Activated CD4-positive, CD25-positive, alpha-beta regulatory T cell treated with anti-CD3 and anti-CD28 coated beads, Interleukin-2, amount 50 U/mL, for 16 hours (primary cell): ENCODE results near the gene RIMKLB.
"Not testable (repeated sequence)": the region's sequence is repeated elsewhere in the genome, so short reads cannot be mapped to it uniquely, and the experiment has no call there.

Source experiments
- DNase-seq: peaks from one replicate; pipeline ENCODE4 v3.0.0-alpha.2; 2020; ENCODE audit warnings: low read depth, low spot score

The RIMKLB gene

DNA sequence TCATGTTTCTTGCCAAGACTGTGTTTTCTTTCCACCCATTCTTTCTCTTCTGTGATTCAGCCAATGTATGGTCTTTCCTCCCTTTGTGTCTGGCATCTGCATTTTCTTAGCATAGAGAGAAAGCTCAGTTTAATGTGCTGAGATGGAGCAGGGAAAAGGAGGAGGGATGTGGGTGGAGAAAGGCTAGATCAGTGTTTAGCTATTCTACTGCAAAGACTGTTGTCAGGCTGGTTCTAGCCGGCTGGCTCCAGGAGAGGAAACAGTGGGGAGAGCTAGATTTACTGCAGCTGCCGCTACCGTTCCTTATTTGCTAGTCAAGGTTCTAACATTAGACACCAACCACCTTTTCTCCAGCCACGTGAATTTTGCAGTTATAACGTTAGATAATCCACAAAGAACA, 5.2 kb upstream of the RIMKLB start:
- no peak for DNase-seq

DNA sequence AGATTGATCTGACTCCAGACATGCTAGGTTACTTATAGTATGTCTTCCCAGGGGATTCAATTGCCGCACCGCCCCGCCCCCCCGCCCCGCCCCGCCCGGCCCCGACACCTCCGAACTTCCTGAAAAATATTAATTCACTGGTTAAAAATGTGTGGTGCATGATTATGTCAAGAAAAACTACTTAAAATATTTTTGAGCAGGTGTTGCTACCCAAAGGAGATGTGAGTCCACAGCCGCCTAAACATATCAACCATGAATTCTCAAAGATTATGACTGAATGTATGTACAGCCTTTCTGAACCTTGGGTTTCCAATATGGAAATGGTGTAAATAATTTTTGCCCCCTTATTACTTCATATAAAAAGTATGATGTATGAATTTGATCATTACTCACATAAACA, 2.7 kb upstream of the RIMKLB start:
- DNase-seq = no peak

DNA sequence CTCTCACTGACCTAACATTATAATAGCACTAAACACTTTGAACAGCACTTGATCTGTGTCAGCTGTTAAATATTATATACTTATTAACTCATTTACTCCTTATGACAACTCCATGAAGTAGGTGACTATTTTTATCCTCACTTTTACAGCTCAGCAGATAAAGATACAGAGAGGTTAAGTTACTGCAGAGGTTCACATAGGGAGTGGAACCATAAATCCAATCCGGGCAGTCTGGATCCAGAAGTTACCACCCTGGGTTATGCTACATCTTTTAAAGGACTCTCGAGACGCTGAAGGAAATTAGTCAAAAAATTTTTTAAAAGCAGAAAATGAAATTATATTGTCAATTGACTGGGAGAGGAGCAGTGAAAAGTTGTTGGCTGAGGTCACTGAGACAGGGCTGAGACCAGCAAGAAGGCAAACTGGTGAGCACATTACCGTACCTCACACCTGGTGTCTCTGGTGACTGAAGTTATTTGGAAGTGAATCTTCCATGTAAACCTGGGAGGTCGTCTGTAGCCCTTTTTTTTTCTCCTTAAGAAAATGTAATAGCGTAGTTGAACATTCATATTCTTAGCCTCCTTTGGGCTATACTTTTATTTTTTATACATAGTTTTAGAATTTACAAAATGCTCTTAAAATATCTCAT, 1.2 kb upstream of the RIMKLB start:
- no peak for DNase-seq

DNA sequence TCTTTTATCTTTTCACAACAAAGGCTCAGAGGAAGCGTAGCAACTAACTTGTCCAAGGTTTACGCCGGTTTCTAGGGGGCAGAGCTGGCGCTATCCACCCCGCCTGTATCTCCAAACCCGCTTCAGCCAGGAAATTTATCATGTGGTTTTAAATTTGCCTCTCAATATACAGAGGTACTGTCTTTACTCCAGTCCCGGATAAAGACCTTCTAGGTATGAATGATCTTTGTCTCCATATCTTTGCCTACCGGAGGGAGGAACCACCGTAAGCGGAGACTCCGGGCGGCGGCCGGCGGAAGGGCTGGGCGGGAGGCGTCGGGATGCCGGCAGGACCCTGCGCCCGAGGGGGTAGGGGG, 693 bp upstream of the RIMKLB start:
- no peak for DNase-seq

DNA sequence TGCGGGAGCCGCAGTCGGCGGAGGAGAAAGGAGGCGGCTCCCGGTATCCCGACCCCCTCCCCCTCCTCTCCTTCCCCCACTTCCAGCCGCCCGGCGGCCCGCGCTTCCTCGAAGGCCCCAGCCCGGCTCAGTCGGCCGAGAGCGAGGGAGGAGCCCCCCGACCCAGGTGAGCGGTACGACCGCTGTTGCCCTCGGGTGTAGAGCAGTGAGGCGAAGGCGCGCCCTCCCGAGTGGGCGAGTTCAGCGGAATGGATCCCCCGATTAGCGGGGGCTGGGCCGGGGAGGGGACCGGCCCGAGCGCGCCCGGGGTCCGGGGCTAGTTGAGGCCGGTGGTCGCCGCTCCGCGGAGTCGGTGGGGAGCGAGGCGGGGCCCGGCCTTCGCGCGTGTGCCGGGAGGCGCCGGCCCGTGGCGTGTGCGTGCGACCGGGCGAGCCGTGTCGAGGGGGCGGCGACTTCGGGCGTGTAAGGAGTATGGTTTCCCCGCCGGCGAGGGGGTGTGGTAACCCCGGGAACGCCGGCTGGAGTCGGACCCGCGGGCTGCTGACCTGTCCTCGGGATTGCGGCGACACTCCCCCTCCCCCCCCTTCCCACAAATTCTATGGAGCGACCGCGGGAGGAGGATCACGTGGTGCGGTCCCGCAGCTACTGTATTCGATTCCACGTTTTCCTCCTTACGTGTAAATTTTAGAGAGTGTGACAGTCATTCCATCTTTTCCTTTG, 501 bp downstream of the RIMKLB start:
- peak; percentile 6 for DNase-seq

DNA sequence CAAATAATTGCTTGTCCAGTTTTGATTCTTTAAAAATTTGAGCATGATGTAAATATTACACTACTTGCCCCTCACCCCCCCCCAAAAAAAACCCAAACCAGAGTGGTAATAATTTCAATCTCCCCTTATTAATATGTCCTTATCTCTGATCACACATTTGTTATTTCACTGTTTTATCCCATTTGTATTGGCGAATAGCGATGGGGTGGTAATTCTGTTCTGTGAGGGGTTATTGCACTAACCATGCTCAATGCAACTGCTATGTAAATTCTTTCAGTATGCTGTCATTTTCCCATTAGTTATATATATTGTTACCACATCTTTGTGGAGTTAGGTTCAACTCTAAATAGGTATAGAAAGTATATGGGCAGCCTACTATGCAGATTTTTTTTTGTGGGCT, 1.1 kb downstream of the RIMKLB start:
- no peak for DNase-seq

DNA sequence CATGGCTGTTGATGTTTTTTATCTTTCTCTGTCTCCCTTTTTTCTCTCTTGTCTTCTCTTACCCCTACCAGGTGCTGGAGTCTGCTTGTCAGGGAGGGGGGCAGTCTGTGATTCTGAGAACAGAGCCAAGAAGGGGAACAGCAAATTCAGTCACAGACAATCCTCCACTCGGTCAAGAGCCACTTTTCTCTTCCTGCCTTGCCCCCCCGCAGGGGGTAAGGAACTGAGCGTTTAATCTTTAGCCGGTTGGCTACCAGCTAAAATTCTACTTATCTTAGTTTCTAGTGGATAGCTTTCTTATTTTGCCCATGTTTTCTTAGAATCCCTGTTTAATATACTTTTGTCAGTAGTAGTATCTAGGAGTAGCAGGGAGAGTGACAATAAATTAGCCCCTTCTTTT, 1.9 kb downstream of the RIMKLB start:
- DNase-seq = no peak

DNA sequence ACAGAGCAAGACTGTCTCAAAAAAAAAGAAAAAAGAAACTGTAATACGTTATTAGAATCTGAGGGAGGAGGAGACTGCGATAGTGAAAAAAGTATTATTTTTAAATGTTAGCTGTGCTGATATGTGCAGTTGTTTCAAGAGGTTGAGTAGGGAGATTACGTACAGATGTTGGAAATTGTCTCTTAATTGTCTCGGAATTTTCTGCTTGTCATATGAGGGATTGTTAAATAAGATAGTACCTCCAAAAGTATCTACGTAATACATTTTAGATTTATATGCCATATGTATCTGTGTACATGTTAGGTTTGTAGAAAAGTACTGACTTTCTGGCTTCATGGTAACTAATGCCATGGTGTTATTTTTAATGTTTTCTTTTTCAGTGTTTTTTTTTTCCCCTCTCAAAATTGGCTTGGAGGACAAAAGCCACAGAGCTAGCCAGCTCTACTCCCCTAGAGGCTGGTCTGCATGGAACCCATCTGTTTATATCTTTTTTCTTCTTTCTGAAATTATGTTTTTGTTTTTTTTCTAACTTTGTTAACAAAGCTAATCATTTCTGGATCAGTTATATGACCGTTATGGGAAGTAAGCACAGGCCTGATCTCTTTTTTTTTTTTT, 3.4 kb downstream of the RIMKLB start:
- no peak for DNase-seq

DNA sequence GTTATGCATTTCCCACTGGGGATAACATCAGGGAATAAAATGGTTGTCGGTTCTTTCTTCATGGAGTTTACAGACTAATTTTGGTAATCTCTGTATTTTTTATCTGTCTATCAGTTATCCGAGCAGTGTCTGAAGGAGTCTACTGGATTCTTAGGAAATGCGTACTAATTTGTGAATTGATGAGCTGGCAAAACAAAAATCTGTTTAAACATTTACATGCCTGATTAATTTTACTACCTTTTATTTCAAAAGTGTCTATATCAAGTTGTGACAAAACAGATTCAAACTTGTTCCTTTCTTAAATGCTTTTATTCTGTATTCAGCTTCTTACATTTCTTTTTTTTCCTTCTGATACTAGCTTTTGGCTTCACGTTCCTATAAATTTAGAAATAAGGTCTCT, 4.4 kb downstream of the RIMKLB start:
- DNase-seq = no peak

DNA sequence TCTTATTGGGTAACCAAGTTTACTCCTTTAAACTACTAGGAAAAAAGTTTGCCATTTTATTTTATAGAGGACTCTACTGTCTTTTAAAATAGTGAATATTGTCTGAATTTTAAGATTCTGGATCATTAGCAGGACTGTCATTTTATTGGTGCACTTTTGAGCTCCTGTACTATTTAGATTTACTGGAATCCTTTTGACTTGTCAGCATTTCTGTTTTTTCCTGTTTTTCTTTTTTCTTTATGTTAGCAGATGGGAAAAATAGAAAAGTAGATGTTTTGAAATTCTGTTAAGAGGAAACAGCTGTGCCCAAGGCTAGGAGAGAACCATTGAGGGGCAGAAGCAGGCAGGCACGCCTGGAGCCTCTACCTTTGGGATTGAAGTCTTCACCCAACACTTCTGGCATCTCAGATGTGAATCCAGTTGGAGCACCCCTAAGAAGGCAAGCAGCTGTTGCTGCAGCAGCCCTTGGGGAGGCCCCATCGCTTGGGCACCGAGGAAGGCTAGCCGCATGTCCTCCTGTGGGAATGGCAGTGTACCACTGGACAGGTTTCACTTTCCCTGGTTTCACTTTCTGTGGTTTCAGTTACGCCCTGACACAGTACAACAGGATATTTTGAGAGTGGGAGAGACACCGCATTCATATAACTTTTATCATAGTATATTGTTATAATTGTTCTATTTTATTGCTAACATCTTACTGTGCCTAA, 11.5 kb downstream of the RIMKLB start:
- no peak for DNase-seq

DNA sequence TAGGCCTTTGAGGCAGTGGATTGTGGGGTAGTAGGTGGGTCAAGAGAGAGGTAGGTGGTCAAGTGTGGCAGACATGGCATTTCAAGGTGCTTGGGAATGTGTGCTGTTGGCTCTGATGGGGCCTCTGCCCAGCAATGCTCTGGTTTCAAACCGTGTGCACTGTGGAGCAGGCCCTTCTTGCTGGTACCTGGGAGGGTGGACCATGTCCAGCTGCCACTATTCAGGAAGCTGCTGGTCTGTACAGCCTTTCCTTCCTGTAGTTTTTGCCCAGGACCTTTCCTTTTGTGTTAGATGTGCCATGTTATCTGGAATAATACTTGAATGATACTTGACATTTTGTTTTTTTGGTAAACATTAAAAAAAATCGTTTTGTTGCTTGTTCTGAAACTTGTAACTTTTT, 14.8 kb downstream of the RIMKLB start:
- DNase-seq = no peak

DNA sequence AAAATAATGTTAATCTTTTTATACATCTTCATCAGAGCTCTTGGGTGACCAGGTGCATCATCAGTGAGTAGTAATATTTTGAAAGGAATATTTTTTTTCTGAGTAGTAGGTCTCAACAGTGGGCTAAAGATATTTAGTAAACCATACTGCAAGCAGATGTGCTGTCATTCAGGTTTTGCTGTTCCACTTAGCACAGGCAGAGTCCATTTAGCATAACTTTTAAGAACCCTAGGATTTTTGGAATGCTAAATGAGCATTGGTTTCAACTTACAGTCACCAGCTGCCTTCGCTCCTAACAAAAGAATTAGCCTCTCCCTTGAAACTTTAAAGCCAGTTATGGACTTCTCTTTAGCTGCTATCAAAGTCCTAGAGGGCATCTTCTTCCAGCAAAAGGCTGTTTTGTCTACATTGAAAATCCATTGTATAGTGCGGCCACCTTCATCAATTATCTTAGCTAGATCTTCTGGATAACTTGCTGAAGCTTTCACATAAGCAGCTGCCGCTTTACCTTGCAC, 24.6 kb downstream of the RIMKLB start:
- no peak for DNase-seq

DNA sequence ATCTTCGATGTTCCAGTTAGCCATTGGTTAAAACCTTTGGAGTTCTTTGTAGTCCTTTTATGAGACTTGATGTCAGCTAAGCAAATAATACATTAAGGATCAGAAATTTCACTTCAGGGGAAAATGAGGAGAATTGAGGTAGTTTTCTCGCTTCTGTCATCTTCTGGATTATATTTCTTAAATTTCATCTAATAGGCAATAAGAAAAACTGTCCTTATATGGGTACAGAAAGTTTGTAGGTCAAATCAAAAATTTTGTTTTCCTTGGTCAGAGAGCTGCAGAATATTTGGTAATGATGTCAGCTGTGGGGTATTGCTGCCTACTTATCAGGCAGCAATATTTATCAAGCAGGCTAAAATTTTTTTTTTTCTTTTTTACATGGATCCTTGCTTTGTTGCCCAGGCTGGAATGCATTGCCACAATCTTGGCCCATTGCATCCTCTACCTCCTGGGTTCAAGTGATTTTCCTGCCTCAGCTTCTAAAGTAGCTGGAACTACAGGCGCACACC, 37.1 kb downstream of the RIMKLB start:
- no peak for DNase-seq

DNA sequence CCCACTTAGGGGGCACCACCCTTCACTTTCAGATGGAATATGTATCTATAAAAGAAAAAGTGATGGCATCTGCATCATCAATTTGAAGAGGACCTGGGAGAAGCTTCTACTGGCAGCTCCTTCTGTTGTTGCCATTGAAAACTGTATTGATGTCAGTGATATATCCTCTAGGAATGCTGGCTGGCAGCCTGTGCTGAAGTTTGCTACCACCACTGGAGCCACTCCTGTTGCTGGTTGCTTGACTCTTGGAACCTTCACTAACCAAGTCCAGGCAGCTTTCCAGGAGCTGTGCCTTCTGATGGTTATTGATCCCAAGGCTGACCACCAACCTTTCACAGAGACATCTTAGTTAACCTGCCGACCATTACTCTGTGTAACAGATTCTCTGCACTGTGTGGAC, 44.7 kb downstream of the RIMKLB start:
- DNase-seq = no peak

DNA sequence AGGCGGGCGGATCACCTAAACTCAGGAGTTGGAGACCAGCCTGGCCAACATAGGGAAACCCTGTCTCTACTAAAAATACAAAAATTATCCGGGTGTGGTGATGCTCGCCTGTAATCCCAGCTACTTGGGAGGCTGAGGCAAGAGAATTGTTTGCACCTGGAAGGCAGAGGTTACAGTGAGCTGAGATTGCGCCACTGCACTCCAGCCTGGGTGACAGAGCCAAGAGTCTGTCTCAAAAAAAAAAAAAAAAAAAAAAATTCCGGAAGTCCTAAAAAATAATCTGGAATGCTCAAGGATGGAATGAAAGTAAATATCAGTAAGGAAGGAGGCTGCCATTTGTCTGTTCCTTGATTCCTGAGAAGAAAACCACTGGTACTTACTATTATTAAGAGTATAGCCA, 45.3 kb downstream of the RIMKLB start:
- not testable (repeated sequence) for DNase-seq

DNA sequence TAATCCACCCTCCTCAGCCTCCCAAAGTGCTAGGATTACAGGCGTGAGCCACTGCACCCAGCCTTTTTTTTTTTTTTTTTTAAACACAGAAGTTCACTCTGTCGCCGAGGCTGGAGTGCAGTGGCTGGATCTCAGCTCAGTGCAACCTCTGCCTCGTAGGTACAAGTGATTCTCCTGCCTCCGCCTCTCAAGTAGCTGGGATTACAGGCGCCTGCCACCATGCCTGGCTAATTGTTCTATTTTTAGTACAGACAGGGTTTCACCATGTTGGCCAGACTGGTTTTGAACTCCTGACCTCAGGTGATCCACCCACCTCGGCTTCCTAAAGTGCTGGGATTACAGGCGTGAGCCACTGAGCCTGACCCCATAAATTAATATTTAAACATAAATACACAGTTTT, 47.8 kb downstream of the RIMKLB start:
- not testable (repeated sequence) for DNase-seq

DNA sequence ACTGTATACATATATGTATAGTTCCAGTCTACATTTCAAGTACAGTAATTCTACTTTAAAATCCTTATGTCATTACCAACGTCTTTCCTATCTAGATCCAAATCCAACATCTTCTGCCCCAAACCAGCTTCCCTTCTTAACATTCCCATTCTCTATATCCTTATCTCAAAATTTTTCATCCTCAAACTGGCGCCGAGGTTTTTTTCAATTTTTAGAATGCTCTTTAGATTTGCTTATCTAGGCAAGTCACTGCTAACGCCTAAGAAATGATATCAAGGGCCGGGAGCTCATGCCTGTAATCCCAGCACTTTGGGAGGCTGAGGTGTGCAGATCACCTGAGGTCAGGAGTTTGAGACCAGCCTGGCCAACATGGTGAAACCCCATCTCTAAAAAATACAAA, 48.3 kb downstream of the RIMKLB start:
- no peak for DNase-seq

DNA sequence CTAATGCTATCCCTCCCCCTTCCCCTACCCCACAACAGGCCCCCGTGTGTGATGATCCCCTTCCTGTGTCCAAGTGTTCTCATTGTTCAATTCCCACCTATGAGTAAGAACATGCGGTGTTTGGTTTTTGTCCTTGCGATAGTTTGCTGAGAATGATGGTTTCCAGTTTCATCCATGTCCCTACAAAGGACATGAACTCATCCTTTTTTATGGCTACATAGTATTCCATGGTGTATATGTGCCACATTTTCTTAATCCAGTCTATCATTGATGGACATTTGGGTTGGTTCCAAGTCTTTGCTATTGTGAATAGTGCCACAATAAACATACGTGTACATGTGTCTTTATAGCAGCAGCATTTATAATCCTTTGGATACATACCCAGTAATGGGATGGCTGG, 62.3 kb downstream of the RIMKLB start:
- DNase-seq = not testable (repeated sequence)

DNA sequence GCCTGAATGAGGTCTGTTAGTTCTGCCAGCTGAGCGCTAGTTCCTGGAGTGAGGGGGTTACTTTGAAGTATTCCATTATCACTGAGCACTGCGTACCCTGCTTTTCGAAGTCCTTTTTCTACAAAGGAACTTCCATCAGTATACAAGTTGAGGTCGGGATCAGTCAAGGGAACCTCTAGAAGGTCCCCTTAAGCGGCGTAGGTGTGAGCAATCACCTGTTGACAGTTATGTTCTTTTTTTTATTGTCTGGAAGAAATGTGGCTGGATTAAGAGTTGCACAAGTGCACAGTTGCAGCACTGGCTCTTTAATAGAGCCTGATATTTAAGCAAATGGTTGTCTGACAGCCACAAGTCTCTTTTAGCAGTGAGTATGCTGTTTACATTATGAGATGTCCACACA, 64.9 kb downstream of the RIMKLB start:
- DNase-seq = not testable (repeated sequence)

DNA sequence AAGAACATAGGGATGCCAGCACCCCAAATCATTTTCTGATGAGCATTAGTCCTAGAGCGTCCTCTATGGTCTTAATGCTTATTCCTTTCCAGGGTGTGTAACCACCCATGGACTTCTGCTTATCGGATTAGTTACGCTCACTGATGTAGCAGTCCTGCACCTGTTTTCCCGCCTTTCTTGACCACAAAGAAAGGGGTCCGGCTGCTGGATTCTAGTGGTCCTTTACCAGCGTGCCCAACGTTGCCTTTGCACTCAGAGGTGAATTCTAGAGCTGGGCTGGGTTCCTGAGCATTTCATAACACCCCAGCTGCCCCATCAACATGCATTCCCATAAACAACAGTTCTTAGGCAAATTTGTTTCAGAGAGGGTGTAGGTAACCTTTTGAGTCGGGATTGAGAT, 68.3 kb downstream of the RIMKLB start:
- DNase-seq = not testable (repeated sequence)

DNA sequence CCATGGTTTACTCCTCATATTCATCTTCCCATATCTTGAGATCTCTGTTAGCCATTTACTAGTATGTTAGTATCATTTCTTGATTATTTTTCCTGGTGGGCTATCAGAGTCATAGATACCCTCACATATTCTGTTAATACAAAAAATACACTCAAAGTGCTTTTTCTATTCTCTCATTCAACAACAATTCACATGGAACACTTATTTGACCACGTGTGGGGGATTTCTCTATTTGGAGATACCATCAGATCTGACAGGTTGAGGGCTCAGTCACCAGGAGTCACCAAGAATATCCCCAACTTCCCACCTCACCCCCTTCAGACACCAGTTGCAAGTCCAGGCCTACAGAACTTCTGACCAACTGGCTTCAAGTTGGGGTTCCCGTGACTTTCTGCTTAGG, 72.7 kb downstream of the RIMKLB start:
- DNase-seq = no peak

DNA sequence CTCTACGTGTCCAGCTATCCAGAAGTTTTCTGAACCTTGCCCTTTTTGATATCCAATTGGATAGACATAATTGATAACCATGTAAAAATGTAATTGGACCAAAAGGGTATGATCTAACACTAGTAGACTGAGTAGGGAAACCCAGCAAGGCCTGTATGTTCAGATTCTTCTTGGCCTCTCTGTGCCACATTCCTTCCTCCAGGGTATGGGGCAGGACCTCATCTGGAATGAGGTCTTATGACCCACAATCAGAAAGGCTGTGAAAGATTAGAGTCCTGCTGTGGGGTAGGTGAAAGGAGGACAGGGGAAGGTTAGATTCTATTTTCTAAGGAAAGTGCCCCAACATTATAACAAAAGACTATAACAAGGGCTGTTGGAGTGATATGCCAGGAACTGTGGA, 73.3 kb downstream of the RIMKLB start:
- no peak for DNase-seq
